DND-41 (cell line): ENCODE data around the gene SULT2B1.
A peak's percentile ranks its signal among the peaks of the same experiment; 100 is the strongest.

Experiments used
- ATAC-seq: fragments of 200-7000 bp; cut with Tn5 transposase; 3 replicates; pipeline ENCODE4 v1.9.1; 2021; ENCODE audit warnings: low read depth; ENCODE audit not compliant: insufficient read depth
- DNase-seq: peaks from one replicate; pipeline ENCODE4 v3.0.0-alpha.2; 2020
- H2AFZ ChIP-seq: 2 replicates; pipeline ENCODE4 v1.6.0; 2012; ENCODE audit warnings: low read depth, low read length
- H3K27ac ChIP-seq: 2 replicates; pipeline ENCODE4 v1.5.1; 2012; ENCODE audit warnings: low read length, inconsistent platforms
- H3K27me3 ChIP-seq: fragments of 200-600 bp; sonication (generic); 2 replicates; pipeline ENCODE4 v1.6.0; 2012; ENCODE audit warnings: low read length, mild to moderate bottlenecking, inconsistent platforms; ENCODE audit not compliant: insufficient read depth, poor library complexity
- H3K36me3 ChIP-seq: 2 replicates; pipeline ENCODE4 v1.5.1; 2012; ENCODE audit warnings: low read length, inconsistent platforms; ENCODE audit not compliant: insufficient read depth
- H3K4me1 ChIP-seq: 2 replicates; pipeline ENCODE4 v1.5.1; 2012; ENCODE audit warnings: mild to moderate bottlenecking, low read length; ENCODE audit not compliant: insufficient read depth
- H3K4me2 ChIP-seq: 2 replicates; pipeline ENCODE4 v1.6.0; 2012; ENCODE audit warnings: mild to moderate bottlenecking, moderate library complexity, low read length, inconsistent platforms; ENCODE audit not compliant: insufficient read depth
- H3K4me3 ChIP-seq, 2 experiments: fragments of 200-600 bp in 1 of 2; shearing (Covaris generic) in 1 of 2; 2 replicates each; pipeline ENCODE4 v1.5.1; 2012 to 2016; ENCODE audit warnings: inconsistent platforms in 2 of 2, low read length in 2 of 2, mild to moderate bottlenecking in 2 of 2, low read depth in 1 of 2, moderate library complexity in 1 of 2
- H3K79me2 ChIP-seq: 2 replicates; pipeline ENCODE4 v1.6.0; 2012; ENCODE audit warnings: low read length, inconsistent platforms; ENCODE audit not compliant: insufficient read depth
- H3K9ac ChIP-seq: 2 replicates; pipeline ENCODE4 v1.6.0; 2012; ENCODE audit warnings: low read depth, mild to moderate bottlenecking, inconsistent platforms, low read length, moderate library complexity
- H3K9me3 ChIP-seq: 2 replicates; pipeline ENCODE4 v1.5.1; 2012; ENCODE audit warnings: low read length, moderate library complexity, mild to moderate bottlenecking, inconsistent platforms; ENCODE audit not compliant: insufficient read depth, severe bottlenecking
- H4K20me1 ChIP-seq: 2 replicates; pipeline ENCODE4 v1.6.0; 2012; ENCODE audit warnings: low read length; ENCODE audit not compliant: insufficient read depth
- EZH2 ChIP-seq: IDR thresholded peaks from 3 replicates; pipeline ENCODE4 v1.6.1; 2012; ENCODE audit warnings: borderline replicate concordance, low read depth, mild to moderate bottlenecking, moderate library complexity, low read length, inconsistent platforms; ENCODE audit not compliant: severe bottlenecking
- TF ChIP-seq, protein P1 (sequence below): IDR thresholded peaks from 2 replicates; pipeline ENCODE4 v1.5.1; 2012; ENCODE audit warnings: borderline replicate concordance, low read length, moderate library complexity, mild to moderate bottlenecking; ENCODE audit not compliant: poor library complexity, severe bottlenecking; ENCODE audit errors: extremely low read depth

The SULT2B1 gene

DNA sequence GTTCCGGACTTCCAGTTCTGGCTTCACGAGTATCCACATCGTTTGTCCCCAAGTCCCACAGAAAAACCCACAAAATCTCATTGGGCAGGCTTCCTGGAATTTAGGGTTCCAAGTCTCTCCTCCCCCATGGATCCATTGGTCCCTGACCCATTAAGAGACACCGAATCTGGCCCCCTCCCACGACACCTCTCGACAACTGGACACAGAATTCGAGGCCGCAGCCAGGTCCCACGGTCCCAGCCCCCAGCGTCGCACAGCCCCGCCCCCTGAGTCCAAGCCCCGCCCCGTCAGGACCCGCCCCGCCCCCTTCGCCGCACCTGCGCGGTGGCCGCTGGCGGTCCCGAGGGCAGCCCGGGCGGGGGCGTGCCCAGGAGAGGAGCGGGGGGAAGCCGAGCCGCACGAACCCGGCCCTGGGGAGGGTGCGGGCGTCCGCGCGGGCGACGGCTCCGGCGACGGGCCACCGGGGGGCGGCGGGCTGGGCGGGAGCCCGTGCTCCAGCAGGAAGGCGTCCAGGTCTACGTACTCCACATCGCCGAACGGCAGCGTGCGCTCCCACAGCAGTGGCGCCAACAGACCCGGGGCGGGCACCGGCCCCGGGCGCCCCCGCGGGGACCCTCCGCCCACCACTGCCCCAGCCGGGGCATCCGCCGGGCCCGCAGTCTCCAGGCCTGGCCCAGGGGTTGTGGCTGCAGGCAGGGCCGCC, 83.4 kb downstream of the SULT2B1 start:
- Histone ChIP-seq H3K9ac (peak overlapping the region; percentile 93), H2AFZ (peak overlapping the region; percentile 61), H4K20me1 (peaks cover 7% of the 10 kb centered on the region; the same call in 1 of the 2 replicates), H3K27me3 (no peaks in the 10 kb centered on the region), H3K4me1 (peaks cover 54% of the 10 kb centered on the region), H3K4me3 (peak overlapping the region; percentile 75 to 87), H3K79me2 (peaks cover 18% of the 10 kb centered on the region), H3K9me3 (no peaks in the 10 kb centered on the region), H3K27ac (peak overlapping the region; percentile 86), H3K36me3 (peaks cover 25% of the 10 kb centered on the region), H3K4me2 (peak overlapping the region; percentile 85)
- ATAC-seq (peak; percentile 14), DNase-seq (peak; percentile 77)
- TF ChIP-seq EZH2: no peak
- TF ChIP-seq, protein P1, sequence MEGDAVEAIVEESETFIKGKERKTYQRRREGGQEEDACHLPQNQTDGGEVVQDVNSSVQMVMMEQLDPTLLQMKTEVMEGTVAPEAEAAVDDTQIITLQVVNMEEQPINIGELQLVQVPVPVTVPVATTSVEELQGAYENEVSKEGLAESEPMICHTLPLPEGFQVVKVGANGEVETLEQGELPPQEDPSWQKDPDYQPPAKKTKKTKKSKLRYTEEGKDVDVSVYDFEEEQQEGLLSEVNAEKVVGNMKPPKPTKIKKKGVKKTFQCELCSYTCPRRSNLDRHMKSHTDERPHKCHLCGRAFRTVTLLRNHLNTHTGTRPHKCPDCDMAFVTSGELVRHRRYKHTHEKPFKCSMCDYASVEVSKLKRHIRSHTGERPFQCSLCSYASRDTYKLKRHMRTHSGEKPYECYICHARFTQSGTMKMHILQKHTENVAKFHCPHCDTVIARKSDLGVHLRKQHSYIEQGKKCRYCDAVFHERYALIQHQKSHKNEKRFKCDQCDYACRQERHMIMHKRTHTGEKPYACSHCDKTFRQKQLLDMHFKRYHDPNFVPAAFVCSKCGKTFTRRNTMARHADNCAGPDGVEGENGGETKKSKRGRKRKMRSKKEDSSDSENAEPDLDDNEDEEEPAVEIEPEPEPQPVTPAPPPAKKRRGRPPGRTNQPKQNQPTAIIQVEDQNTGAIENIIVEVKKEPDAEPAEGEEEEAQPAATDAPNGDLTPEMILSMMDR: no peak

DNA sequence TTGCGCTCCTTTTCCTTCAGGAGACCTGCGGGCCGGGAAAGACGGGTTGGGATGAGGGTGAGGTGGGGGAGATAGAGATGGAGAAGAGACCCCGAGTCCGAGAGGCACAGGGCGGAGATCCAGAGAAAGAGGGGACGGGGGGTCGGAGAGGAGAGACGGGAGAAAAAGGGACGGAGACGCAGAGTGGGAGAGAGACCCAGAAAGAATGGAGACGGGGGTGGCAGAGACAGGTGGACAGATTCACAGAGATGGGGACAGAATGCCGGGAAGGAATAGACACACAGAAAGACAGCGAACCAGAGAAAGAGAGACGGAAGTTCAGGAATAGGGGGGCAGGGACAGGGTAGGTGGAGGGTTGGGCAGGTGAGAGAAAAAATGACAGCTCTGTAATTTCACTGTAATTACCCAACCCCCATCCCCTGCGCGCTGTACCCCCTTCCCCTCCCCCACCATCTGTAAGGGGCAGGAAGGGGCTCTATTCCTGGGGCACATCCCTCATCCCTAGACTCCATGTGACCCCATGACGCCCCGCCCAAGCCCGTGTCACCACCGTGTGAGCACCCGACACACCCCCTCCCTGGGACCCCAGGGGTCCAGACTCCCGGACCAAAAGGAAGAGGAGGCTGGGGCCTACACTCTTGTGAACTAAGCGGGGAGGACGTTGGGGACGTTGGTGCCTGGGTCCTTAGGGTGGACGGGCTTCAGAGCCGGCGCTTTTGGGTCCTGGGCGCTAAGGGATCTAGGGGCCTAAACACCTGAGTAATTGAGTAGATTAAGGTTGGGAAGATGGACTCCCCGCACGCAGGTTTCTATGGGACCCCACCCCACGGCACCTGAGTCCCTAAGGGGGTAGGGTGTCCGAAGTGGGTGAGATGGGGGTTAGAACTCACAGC, 84.2 kb downstream of the SULT2B1 start:
- Histone ChIP-seq H3K4me1 (peaks cover 54% of the 10 kb centered on the region), H3K36me3 (peaks cover 17% of the 10 kb centered on the region), H3K27ac (peak overlapping the region; percentile 86), H3K4me2 (peak overlapping the region; percentile 85), H2AFZ (peak overlapping the region; percentile 61), H3K4me3 (peak overlapping the region; percentile 75 to 87), H4K20me1 (peaks cover 7% of the 10 kb centered on the region; the same call in 1 of the 2 replicates), H3K79me2 (peaks cover 18% of the 10 kb centered on the region), H3K27me3 (no peaks in the 10 kb centered on the region), H3K9ac (peak overlapping the region; percentile 93), H3K9me3 (no peaks in the 10 kb centered on the region)
- ATAC-seq (no peak), DNase-seq (peak; percentile 58)
- no peak for TF ChIP-seq EZH2
- TF ChIP-seq, protein P1: no peak

DNA sequence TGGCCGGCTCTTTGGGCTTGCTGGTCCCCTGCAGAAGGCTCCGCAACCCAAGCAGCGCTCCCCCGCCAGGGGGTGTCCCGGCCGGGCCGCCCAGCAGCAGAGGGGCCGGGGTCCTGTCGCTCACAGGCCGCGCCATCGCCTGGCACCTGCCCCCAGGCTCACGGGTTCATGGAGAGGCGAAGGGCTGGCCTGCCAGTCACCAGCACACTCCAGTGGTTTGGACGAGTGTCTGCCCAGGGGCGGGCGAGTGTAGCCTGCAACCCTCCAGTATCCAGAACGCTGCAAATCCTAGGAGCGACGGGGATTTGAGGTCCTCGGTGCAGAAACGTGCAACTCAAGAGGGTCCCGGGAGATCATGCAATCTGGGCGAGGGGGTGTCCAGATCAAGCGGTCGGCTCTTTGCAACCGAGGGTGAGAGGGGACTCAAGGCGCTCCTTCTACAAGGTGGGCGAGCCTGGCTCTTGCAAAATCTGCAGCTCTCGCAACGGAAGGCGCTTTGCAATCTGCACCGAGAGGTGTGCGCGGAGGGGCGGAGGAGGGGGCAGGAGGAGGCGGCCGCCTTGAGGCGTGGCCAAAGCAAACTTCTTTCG, 85.0 kb downstream of the SULT2B1 start, which contains the start of gene DBP:
Gene DBP, minus strand, starts transcription at position 521 of the 590 bp plus-strand sequence. Its CDS starts 385 bp downstream, at position 136.
- peak; percentile 0; the same call in 2 of the 3 replicates for ATAC-seq
- Histone ChIP-seq H3K9me3 (no peaks in the 10 kb centered on the region), H3K9ac (peak within 1 kb of the TSS; percentile 93), H3K36me3 (peaks cover 11% of the 10 kb centered on the region), H3K4me3 (peak within 1 kb of the TSS; percentile 75 to 87), H4K20me1 (peaks cover 7% of the 10 kb centered on the region; the same call in 1 of the 2 replicates), H2AFZ (peak within 1 kb of the TSS; percentile 82), H3K4me1 (peaks cover 54% of the 10 kb centered on the region), H3K4me2 (peak within 1 kb of the TSS; percentile 85), H3K27me3 (no peaks in the 10 kb centered on the region), H3K27ac (peak within 1 kb of the TSS; percentile 97), H3K79me2 (peaks cover 18% of the 10 kb centered on the region)
- TF ChIP-seq EZH2: no peak
- TF ChIP-seq, protein P1: peak; percentile 32
- no peak for DNase-seq
